Liver (tissue), 9 donors: ENCODE measurements around the gene CACFD1. TPM values are rescaled to one million over a fixed set of nuclear protein-coding genes. Genes with fewer than 3 reads are reported as not detected.

Experiments used
- DNase-seq: peaks from one replicate; pipeline ENCODE4 v3.0.0-alpha.2; 2017; ENCODE audit warnings: low spot score
- H3K27ac ChIP-seq, 2 donors: one replicate each; pipeline ENCODE4 v1.7.0; 2013; ENCODE audit warnings: inconsistent platforms in 2 of 2, low read length in 2 of 2, control low read depth in 1 of 2, low read depth in 1 of 2, mild to moderate bottlenecking in 1 of 2
- H3K27me3 ChIP-seq, 4 donors: one replicate each; pipeline versions ENCODE4 v1.6.1 to v1.7.0; 2013; ENCODE audit warnings: low read length in 3 of 4, inconsistent platforms in 1 of 4, mild to moderate bottlenecking in 1 of 4, moderate library complexity in 1 of 4; ENCODE audit not compliant: control insufficient read depth in 4 of 4, insufficient read depth in 4 of 4
- H3K36me3 ChIP-seq, 4 donors: one replicate each; pipeline versions ENCODE4 v1.6.1 to v1.7.0; 2013; ENCODE audit warnings: low read length in 3 of 4, mild to moderate bottlenecking in 3 of 4, low read depth in 1 of 4, moderate library complexity in 1 of 4; ENCODE audit not compliant: control insufficient read depth in 4 of 4, insufficient read depth in 3 of 4
- H3K4me1 ChIP-seq, 4 donors: one replicate each; pipeline versions ENCODE4 v1.6.1 to v1.7.0; 2013; ENCODE audit warnings: low read length in 3 of 4, mild to moderate bottlenecking in 3 of 4, moderate library complexity in 1 of 4; ENCODE audit not compliant: control insufficient read depth in 4 of 4, insufficient read depth in 4 of 4
- H3K4me3 ChIP-seq, 3 donors: one replicate each; pipeline versions ENCODE4 v1.6.1 to v1.7.0; 2013; ENCODE audit warnings: low read length in 3 of 3, control low read depth in 1 of 3, low read depth in 1 of 3, mild to moderate bottlenecking in 1 of 3
- H3K9ac ChIP-seq, 2 donors: one replicate each; pipeline ENCODE4 v1.7.0; 2013; ENCODE audit warnings: low read length in 2 of 2, mild to moderate bottlenecking in 2 of 2, moderate library complexity in 2 of 2, control low read depth in 1 of 2, low read depth in 1 of 2
- H3K9me3 ChIP-seq, 4 donors: one replicate each; pipeline versions ENCODE4 v1.6.1 to v1.7.0; 2013; ENCODE audit warnings: low read length in 3 of 4; ENCODE audit not compliant: control insufficient read depth in 4 of 4
- EGR1 ChIP-seq, 2 donors: IDR thresholded peaks; 2 replicates each; pipeline ENCODE4 v1.6.1; 2016 to 2018; ENCODE audit warnings: antibody characterized with exemption in 2 of 2, low read depth in 2 of 2
- FOXA1 ChIP-seq: IDR thresholded peaks from 2 replicates; pipeline ENCODE4 v1.6.1; 2016; ENCODE audit warnings: antibody characterized with exemption
- FOXA2 ChIP-seq: IDR thresholded peaks from 2 replicates; pipeline ENCODE4 v1.6.1; 2016; ENCODE audit warnings: antibody characterized with exemption
- GABPA ChIP-seq, 2 donors: IDR thresholded peaks in 1 of 2; conservative IDR thresholded peaks in 1 of 2; 2 replicates each; pipeline ENCODE4 v1.6.1; 2016; ENCODE audit warnings: antibody characterized with exemption in 2 of 2, mild to moderate bottlenecking in 1 of 2, moderate library complexity in 1 of 2
- HNF4A ChIP-seq, 2 donors: conservative IDR thresholded peaks; 2 replicates each; pipeline ENCODE4 v1.6.1; 2016; ENCODE audit warnings: antibody characterized with exemption in 2 of 2, mild to moderate bottlenecking in 2 of 2
- HNF4G ChIP-seq: IDR thresholded peaks from 2 replicates; pipeline ENCODE4 v1.6.1; 2016; ENCODE audit warnings: antibody characterized with exemption
- JUND ChIP-seq, 2 donors: IDR thresholded peaks; 2 replicates each; pipeline ENCODE4 v1.6.1; 2016; ENCODE audit warnings: antibody characterized with exemption in 2 of 2
- MAX ChIP-seq: IDR thresholded peaks from 2 replicates; pipeline ENCODE4 v1.6.1; 2016; ENCODE audit warnings: antibody characterized with exemption
- NR2F2 ChIP-seq: IDR thresholded peaks from 2 replicates; pipeline ENCODE4 v1.6.1; 2016; ENCODE audit warnings: antibody characterized with exemption
- RAD21 ChIP-seq, 2 donors: IDR thresholded peaks; 2 replicates each; pipeline ENCODE4 v1.6.1; 2016; ENCODE audit warnings: antibody characterized with exemption in 2 of 2, mild to moderate bottlenecking in 2 of 2
- RXRA ChIP-seq, 2 donors: IDR thresholded peaks; 2 replicates each; pipeline ENCODE4 v1.6.1; 2017 to 2018; ENCODE audit warnings: antibody characterized with exemption in 2 of 2, mild to moderate bottlenecking in 1 of 2
- SP1 ChIP-seq: IDR thresholded peaks from 2 replicates; pipeline ENCODE4 v1.6.1; 2018; ENCODE audit warnings: antibody characterized with exemption, mild to moderate bottlenecking
- TAF1 ChIP-seq: conservative IDR thresholded peaks from 2 replicates; pipeline ENCODE4 v1.6.1; 2016; ENCODE audit warnings: antibody characterized with exemption, mild to moderate bottlenecking
- YY1 ChIP-seq: IDR thresholded peaks from 2 replicates; pipeline ENCODE4 v1.6.1; 2016; ENCODE audit warnings: antibody characterized with exemption, mild to moderate bottlenecking
- ZBTB33 ChIP-seq: IDR thresholded peaks from 2 replicates; pipeline ENCODE4 v1.6.1; 2016; ENCODE audit warnings: antibody characterized with exemption
- WGBS: extraction: QIAGEN DNeasy Blood & Tissue Kit; methylation state at CpG from one replicate; pipeline ENCODE4 v1.1.7; 2013; 5-methylcytosine and 5-hydroxymethylcytosine counted together
- polyA plus RNA-seq, 2 donors: library from polyadenylated mRNA; stranded (reverse) in 1 of 2; unstranded in 1 of 2; fragments of 200-250 nt in 1 of 2; fragments of >200 nt in 1 of 2; fragmentation: Nextera tagmentation in 1 of 2; extraction: Ambion mirVana in 1 of 2; gene quantifications; one replicate each; pipeline versions ENCODE4 v1.2.1 to v1.2.3, GENCODE V29; 2013 to 2015
- total RNA-seq, 2 donors: library from RNA; depleted of rRNA; stranded (reverse); fragments of >200 nt; gene quantifications; one replicate each; pipeline ENCODE4 v1.2.3, GENCODE V29; 2014
- TF ChIP-seq, protein P1 (sequence below): IDR thresholded peaks from 2 replicates; pipeline ENCODE4 v1.6.1; 2016; ENCODE audit warnings: antibody characterized with exemption
- TF ChIP-seq, protein P2 (sequence below): fragments of 150-350 bp; IDR thresholded peaks from 2 replicates; pipeline ENCODE4 v1.5.1; 2017; ENCODE audit warnings: improper control_type of control experiment, low read depth, low read length; ENCODE audit not compliant: missing input control
- TF ChIP-seq, protein P3 (sequence below): IDR thresholded peaks from 2 replicates; pipeline ENCODE4 v1.6.1; 2016; ENCODE audit warnings: antibody characterized with exemption, mild to moderate bottlenecking
- donor health status: healthy.
- donor health status: healthy.
- donor health status: healthy.
- donor health status: healthy.
- donor health status: healthy.

Gene CACFD1
- total and polyA plus RNA-seq, 4 donors, result 10.1 to 34.5 (median 26.4) TPM

GRCh38 chr9:133512253-133513213, 52.8 kb downstream of the CACFD1 start:
- Histone ChIP-seq H3K9ac (no peak overlapping the region), H3K4me3 (no peak overlapping the region), H3K36me3 (no peaks in the 10 kb centered on the region), H3K27me3 (no peaks in the 10 kb centered on the region), H3K27ac (no peak overlapping the region), H3K9me3 (no peaks in the 10 kb centered on the region), H3K4me1 (peaks cover 7 to 19% (median 13%) of the 10 kb centered on the region in 4 donors)
- TF ChIP-seq SP1, result no peak
- TF ChIP-seq, protein P1, sequence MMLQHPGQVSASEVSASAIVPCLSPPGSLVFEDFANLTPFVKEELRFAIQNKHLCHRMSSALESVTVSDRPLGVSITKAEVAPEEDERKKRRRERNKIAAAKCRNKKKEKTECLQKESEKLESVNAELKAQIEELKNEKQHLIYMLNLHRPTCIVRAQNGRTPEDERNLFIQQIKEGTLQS, result no peak
- no peak for TF ChIP-seq EGR1 (IDR thresholded peaks at IDR 0.05; ENCODE audit: low read depth in 2 of 2)
- no peak for TF ChIP-seq MAX
- TF ChIP-seq YY1, result no peak
- TF ChIP-seq HNF4G, result no peak
- no peak for DNase-seq
- WGBS, result 95% methylated on average over 19 of the region's 19 CpGs

GRCh38 chr9:133513214-133514100, 53.7 kb downstream of the CACFD1 start:
- TF ChIP-seq RXRA (IDR thresholded peaks at IDR 0.05) (no peak), MAX (no peak), ZBTB33 (no peak), JUND (IDR thresholded peaks at IDR 0.05) (no peak), TAF1 (no peak), HNF4A (conservative IDR thresholded peaks at IDR 0.05) (no peak), NR2F2 (no peak), SP1 (no peak), FOXA2 (no peak), GABPA (IDR thresholded peaks at IDR 0.05 in 1 of 2, conservative IDR thresholded peaks at IDR 0.05 in 1 of 2) (no peak), HNF4G (no peak), RAD21 (IDR thresholded peaks at IDR 0.05) (no peak), FOXA1 (no peak), YY1 (no peak), EGR1 (IDR thresholded peaks at IDR 0.05; ENCODE audit: low read depth in 2 of 2) (no peak)
- TF ChIP-seq, protein P1, result no peak
- TF ChIP-seq, protein P2, sequence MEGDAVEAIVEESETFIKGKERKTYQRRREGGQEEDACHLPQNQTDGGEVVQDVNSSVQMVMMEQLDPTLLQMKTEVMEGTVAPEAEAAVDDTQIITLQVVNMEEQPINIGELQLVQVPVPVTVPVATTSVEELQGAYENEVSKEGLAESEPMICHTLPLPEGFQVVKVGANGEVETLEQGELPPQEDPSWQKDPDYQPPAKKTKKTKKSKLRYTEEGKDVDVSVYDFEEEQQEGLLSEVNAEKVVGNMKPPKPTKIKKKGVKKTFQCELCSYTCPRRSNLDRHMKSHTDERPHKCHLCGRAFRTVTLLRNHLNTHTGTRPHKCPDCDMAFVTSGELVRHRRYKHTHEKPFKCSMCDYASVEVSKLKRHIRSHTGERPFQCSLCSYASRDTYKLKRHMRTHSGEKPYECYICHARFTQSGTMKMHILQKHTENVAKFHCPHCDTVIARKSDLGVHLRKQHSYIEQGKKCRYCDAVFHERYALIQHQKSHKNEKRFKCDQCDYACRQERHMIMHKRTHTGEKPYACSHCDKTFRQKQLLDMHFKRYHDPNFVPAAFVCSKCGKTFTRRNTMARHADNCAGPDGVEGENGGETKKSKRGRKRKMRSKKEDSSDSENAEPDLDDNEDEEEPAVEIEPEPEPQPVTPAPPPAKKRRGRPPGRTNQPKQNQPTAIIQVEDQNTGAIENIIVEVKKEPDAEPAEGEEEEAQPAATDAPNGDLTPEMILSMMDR, result no peak
- TF ChIP-seq, protein P3, sequence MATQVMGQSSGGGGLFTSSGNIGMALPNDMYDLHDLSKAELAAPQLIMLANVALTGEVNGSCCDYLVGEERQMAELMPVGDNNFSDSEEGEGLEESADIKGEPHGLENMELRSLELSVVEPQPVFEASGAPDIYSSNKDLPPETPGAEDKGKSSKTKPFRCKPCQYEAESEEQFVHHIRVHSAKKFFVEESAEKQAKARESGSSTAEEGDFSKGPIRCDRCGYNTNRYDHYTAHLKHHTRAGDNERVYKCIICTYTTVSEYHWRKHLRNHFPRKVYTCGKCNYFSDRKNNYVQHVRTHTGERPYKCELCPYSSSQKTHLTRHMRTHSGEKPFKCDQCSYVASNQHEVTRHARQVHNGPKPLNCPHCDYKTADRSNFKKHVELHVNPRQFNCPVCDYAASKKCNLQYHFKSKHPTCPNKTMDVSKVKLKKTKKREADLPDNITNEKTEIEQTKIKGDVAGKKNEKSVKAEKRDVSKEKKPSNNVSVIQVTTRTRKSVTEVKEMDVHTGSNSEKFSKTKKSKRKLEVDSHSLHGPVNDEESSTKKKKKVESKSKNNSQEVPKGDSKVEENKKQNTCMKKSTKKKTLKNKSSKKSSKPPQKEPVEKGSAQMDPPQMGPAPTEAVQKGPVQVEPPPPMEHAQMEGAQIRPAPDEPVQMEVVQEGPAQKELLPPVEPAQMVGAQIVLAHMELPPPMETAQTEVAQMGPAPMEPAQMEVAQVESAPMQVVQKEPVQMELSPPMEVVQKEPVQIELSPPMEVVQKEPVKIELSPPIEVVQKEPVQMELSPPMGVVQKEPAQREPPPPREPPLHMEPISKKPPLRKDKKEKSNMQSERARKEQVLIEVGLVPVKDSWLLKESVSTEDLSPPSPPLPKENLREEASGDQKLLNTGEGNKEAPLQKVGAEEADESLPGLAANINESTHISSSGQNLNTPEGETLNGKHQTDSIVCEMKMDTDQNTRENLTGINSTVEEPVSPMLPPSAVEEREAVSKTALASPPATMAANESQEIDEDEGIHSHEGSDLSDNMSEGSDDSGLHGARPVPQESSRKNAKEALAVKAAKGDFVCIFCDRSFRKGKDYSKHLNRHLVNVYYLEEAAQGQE, result no peak
- DNase-seq, result no peak
- H3K4me1 ChIP-seq, result peaks cover 6 to 15% (median 9%) of the 10 kb centered on the region in 4 donors

More at GRCh38 chr9:133513214-133514100, 53.7 kb downstream of the CACFD1 start:
- Histone ChIP-seq H3K36me3 (no peaks in the 10 kb centered on the region), H3K9me3 (no peaks in the 10 kb centered on the region), H3K9ac (no peak overlapping the region), H3K27me3 (no peaks in the 10 kb centered on the region), H3K27ac (no peak overlapping the region), H3K4me3 (no peak overlapping the region)
- 83% methylated on average over 28 of the region's 28 CpGs for WGBS
